Erythroblast (primary cell): ENCODE measurements around the gene CDC42BPA.
"Not testable (repeated sequence)": the region's sequence is repeated elsewhere in the genome, so short reads cannot be mapped to it uniquely, and the experiment has no call there.

Source experiments
- GATA1 ChIP-seq: IDR thresholded peaks from 2 replicates; pipeline ENCODE4 v1.6.1; 2011; ENCODE audit warnings: low read depth, mild to moderate bottlenecking, control low read depth, low read length, moderate library complexity
- POLR2A ChIP-seq: IDR thresholded peaks from 2 replicates; pipeline ENCODE4 v1.6.1; 2011; ENCODE audit warnings: mild to moderate bottlenecking, low read length

- TF ChIP-seq POLR2A, GATA1: not testable (repeated sequence)
Observed at GRCh38 chr1:226955857-226956256, 362.4 kb downstream of the CDC42BPA start.
